Ascending aorta (tissue), 2 donors: ENCODE data around the gene EVC2. TPM values are rescaled to one million over a fixed set of nuclear protein-coding genes. Genes with fewer than 3 reads are reported as not detected.
"Not testable (repeated sequence)": the region's sequence is repeated elsewhere in the genome, so short reads cannot be mapped to it uniquely, and the experiment has no call there.

Experiments
- DNase-seq, 2 donors: peaks; one replicate each; pipeline ENCODE4 v3.0.0-alpha.2; 2019; ENCODE audit warnings: low spot score in 2 of 2
- H3K27ac ChIP-seq, 2 donors: fragments of 200-600 bp; sonication (generic); one replicate each; pipeline ENCODE4 v1.5.1; 2016 to 2017; ENCODE audit warnings: mild to moderate bottlenecking in 1 of 2
- H3K27me3 ChIP-seq: fragments of 200-600 bp; sonication (generic); one replicate; pipeline ENCODE4 v1.5.1; 2017
- H3K36me3 ChIP-seq, 2 donors: fragments of 200-600 bp; sonication (generic); one replicate each; pipeline ENCODE4 v1.5.1; 2016
- H3K4me1 ChIP-seq, 2 donors: fragments of 200-600 bp; sonication (generic); one replicate each; pipeline ENCODE4 v1.5.1; 2016 to 2017; ENCODE audit warnings: mild to moderate bottlenecking in 1 of 2
- H3K4me3 ChIP-seq, 2 donors: fragments of 200-600 bp; sonication (generic); one replicate each; pipeline ENCODE4 v1.5.1; 2016 to 2017; ENCODE audit warnings: mild to moderate bottlenecking in 1 of 2
- H3K9me3 ChIP-seq, 2 donors: fragments of 200-600 bp; sonication (generic); one replicate each; pipeline ENCODE4 v1.5.1; 2016
- intact Hi-C: fragments of 100-400 bp; cut with DNase I; formaldehyde crosslinking; loops from one replicate; pipeline ENCODE4 v1.15.1; 2023
- total RNA-seq: library from RNA; depleted of rRNA; stranded (reverse); fragments of >200 nt; gene quantifications from one replicate; pipeline ENCODE4 v1.1.0, GENCODE V29; 2016
- TF ChIP-seq, protein P1 (sequence below), 3 experiments: fragments of 200-600 bp in 2 of 3; fragments of 450-650 bp in 1 of 3; sonication (generic) in 2 of 3; IDR thresholded peaks; one replicate each; pipeline ENCODE4 v1.5.1; 2016 to 2019; ENCODE audit warnings: antibody characterized with exemption in 3 of 3, mild to moderate bottlenecking in 1 of 3, moderate library complexity in 1 of 3

EVC2 gene
- total RNA-seq, 1 donor from 2014 or later, result 5.7 TPM

GRCh38 chr4:5730993-5731990 lies 22.9 kb upstream of the EVC2 start:
- Histone ChIP-seq H3K4me3 (no peak overlapping the region), H3K9me3 (no peaks in the 10 kb centered on the region), H3K27me3 (no peaks in the 10 kb centered on the region), H3K4me1 (peaks cover 4 to 20% of the 10 kb centered on the region in 2 donors), H3K27ac (peak overlapping the region; percentile 82 to 85), H3K36me3 (peaks cover 14 to 34% of the 10 kb centered on the region in 2 donors)
- TF ChIP-seq, protein P1, sequence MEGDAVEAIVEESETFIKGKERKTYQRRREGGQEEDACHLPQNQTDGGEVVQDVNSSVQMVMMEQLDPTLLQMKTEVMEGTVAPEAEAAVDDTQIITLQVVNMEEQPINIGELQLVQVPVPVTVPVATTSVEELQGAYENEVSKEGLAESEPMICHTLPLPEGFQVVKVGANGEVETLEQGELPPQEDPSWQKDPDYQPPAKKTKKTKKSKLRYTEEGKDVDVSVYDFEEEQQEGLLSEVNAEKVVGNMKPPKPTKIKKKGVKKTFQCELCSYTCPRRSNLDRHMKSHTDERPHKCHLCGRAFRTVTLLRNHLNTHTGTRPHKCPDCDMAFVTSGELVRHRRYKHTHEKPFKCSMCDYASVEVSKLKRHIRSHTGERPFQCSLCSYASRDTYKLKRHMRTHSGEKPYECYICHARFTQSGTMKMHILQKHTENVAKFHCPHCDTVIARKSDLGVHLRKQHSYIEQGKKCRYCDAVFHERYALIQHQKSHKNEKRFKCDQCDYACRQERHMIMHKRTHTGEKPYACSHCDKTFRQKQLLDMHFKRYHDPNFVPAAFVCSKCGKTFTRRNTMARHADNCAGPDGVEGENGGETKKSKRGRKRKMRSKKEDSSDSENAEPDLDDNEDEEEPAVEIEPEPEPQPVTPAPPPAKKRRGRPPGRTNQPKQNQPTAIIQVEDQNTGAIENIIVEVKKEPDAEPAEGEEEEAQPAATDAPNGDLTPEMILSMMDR (IDR thresholded peaks at IDR 0.05), result no peak
- intact Hi-C loops, result loop anchor here (1.0 to 2.0 kb wide), 2 partner anchors 16 to 21 kb away; no protein-coding TSS in a partner anchor
- peak; percentile 59 to 82 for DNase-seq

DNA sequence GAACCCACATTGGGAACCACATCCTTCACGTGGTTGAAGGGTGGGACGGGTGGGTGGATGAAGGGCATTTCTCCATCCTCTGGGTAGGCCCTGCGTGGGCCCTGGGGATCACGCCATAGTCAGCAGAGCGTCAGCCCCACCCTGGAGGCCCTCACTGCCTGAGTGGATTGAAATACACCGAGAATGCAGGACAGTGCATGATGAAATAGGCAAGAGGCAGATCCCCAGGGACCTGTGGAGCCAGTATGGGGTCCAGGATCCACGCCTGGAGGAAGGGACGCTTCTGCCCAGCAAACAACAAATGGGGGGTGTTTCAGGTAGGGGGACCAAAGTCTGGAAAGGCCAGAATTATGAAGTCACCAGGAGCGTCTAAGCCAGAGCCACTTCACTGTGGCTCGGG lies 22.1 kb upstream of the EVC2 start:
- H3K4me3 ChIP-seq, result no peak overlapping the region
- no peaks in the 10 kb centered on the region for H3K27me3 ChIP-seq
- TF ChIP-seq, protein P1 (IDR thresholded peaks at IDR 0.05), result no peak
- no peaks in the 10 kb centered on the region for H3K9me3 ChIP-seq
- intact Hi-C loops, result loop anchor here (2.0 kb wide), 1 partner anchor 16 kb away; no protein-coding TSS in a partner anchor
- H3K27ac ChIP-seq, result peak overlapping the region; percentile 82 to 85
- peaks cover 10 to 31% of the 10 kb centered on the region in 2 donors for H3K36me3 ChIP-seq
- H3K4me1 ChIP-seq, result peaks cover 4 to 20% of the 10 kb centered on the region in 2 donors
- no peak for DNase-seq

- H3K4me3 ChIP-seq, H3K27me3 ChIP-seq, DNase-seq, intact Hi-C loops, H3K9me3 ChIP-seq: not testable (repeated sequence)
- Histone ChIP-seq H3K4me1 (peaks cover 4 to 20% of the 10 kb centered on the region in 2 donors), H3K27ac (peak overlapping the region; percentile 82 to 85), H3K36me3 (peaks cover 18 to 31% of the 10 kb centered on the region in 2 donors)
Measured at GRCh38 chr4:5728412-5728811, 20.1 kb upstream of the EVC2 start.

DNA sequence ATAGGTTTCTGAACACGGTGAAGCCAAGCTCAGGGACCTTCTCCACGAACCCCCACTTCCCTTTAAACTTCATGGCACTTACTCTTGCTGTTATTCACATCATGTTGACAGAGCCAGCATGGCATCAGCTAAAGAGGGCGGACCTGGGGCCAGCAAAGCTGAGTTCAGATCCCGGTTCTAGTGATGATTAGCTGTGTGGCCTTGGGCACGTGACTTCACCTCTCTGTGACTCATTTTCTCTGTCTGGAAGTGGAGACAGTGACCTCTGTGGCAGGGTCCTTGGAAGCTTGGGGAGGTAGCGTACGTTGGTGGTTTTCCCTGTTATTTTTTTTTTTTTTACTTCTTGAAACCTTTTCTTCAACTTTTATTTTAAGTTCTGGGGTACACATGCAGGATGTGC lies 16.0 kb upstream of the EVC2 start:
- Histone ChIP-seq H3K27ac (no peak overlapping the region), H3K4me3 (no peak overlapping the region), H3K36me3 (peaks cover 18 to 42% of the 10 kb centered on the region in 2 donors), H3K9me3 (no peaks in the 10 kb centered on the region), H3K4me1 (peaks cover 0 to under 1% of the 10 kb centered on the region in 2 donors), H3K27me3 (no peaks in the 10 kb centered on the region)
- intact Hi-C loops, result no loop called here
- no peak for DNase-seq
- TF ChIP-seq, protein P1 (IDR thresholded peaks at IDR 0.05), result no peak

GRCh38 chr4:5722328-5722727 lies 14.0 kb upstream of the EVC2 start:
- TF ChIP-seq, protein P1 (IDR thresholded peaks at IDR 0.05), result no peak
- peaks cover 20 to 48% of the 10 kb centered on the region in 2 donors for H3K36me3 ChIP-seq
- no peak overlapping the region for H3K4me3 ChIP-seq
- no peaks in the 10 kb centered on the region for H3K4me1 ChIP-seq
- intact Hi-C loops, result no loop called here
- H3K27ac ChIP-seq, result no peak overlapping the region
- no peaks in the 10 kb centered on the region for H3K27me3 ChIP-seq
- no peak for DNase-seq
- H3K9me3 ChIP-seq, result no peaks in the 10 kb centered on the region

DNA sequence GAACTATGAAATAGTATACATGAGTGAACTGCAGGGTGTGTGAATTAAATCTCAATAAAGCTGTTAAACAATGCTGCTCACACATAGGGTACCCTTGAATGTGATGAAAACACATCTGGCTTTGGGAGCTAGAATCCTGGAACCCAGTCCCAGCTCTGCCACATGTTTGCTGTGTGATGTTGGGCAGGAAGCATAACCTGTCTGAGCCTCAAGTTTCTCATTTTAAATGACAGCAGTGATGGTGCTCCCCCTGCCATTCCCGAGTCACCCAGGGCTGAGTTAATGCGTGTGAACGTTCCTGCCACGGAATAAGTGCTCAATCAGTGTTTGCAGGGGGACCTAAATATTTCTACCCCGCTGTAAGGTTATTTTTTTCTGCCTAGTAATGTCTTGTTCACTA lies 13.6 kb upstream of the EVC2 start:
- intact Hi-C loops, result no loop called here
- peaks cover 20 to 48% of the 10 kb centered on the region in 2 donors for H3K36me3 ChIP-seq
- H3K27ac ChIP-seq, result no peak overlapping the region
- no peaks in the 10 kb centered on the region for H3K9me3 ChIP-seq
- no peak overlapping the region for H3K4me3 ChIP-seq
- no peaks in the 10 kb centered on the region for H3K27me3 ChIP-seq
- TF ChIP-seq, protein P1 (IDR thresholded peaks at IDR 0.05), result no peak
- DNase-seq, result no peak
- no peaks in the 10 kb centered on the region for H3K4me1 ChIP-seq
